Adrenal gland (tissue), 12 donors: Measurements from ENCODE around the gene GALNTL6. TPM values are rescaled to one million over a fixed set of nuclear protein-coding genes. Genes with fewer than 3 reads are reported as not detected.
A peak's percentile ranks its signal among the peaks of the same experiment; 100 is the strongest.

Experiments used
- DNase-seq, 7 donors: peaks; one replicate each; pipeline ENCODE4 v3.0.0-alpha.2; 2019 to 2020
- H3K27ac ChIP-seq, 5 donors: fragments of 200-600 bp; sonication (generic) in 4 of 5; 1 replicate in 3 of 5; 2 replicates in 2 of 5; pipeline versions ENCODE4 v1.5.1 to v1.8.0; 2016 to 2020; ENCODE audit warnings: mild to moderate bottlenecking in 1 of 5
- H3K27me3 ChIP-seq: fragments of 200-600 bp; 2 replicates; pipeline ENCODE4 v1.8.0; 2021
- H3K36me3 ChIP-seq, 2 donors: fragments of 200-600 bp; replicated peaks in 1 of 2; 1 replicate in 1 of 2; 2 replicates in 1 of 2; pipeline versions ENCODE4 v1.5.1 to v1.8.0; 2018 to 2022
- H3K4me1 ChIP-seq, 2 donors: fragments of 200-600 bp; replicated peaks in 1 of 2; 1 replicate in 1 of 2; 2 replicates in 1 of 2; pipeline versions ENCODE4 v1.5.1 to v1.8.0; 2018 to 2021
- H3K4me3 ChIP-seq, 4 donors: fragments of 200-600 bp; sonication (generic) in 3 of 4; one replicate each; pipeline ENCODE4 v1.5.1; 2016 to 2018
- H3K9me3 ChIP-seq, 3 donors: fragments of 200-600 bp; sonication (generic) in 1 of 3; replicated peaks in 1 of 3; 1 replicate in 2 of 3; 2 replicates in 1 of 3; pipeline versions ENCODE4 v1.5.1 to v1.8.0; 2016 to 2021
- POLR2A ChIP-seq, 2 donors: fragments of 450-650 bp; IDR thresholded peaks; one replicate each; pipeline ENCODE4 v1.6.1; 2017; ENCODE audit warnings: antibody characterized with exemption in 2 of 2, mild to moderate bottlenecking in 2 of 2, moderate library complexity in 1 of 2
- WGBS, 4 donors: extraction: QIAGEN DNeasy Blood & Tissue Kit in 2 of 4; methylation state at CpG; one replicate each; pipeline versions ENCODE4 v1.1.5 to v1.1.7; 2013 to 2017; 5-methylcytosine and 5-hydroxymethylcytosine counted together
- intact Hi-C, 2 donors: fragments of 100-400 bp; cut with DNase I; formaldehyde crosslinking; loops; one replicate each; pipeline versions ENCODE4 v1.14.1 to v1.15.0; 2022 to 2023
- polyA plus RNA-seq, 3 donors: library from polyadenylated mRNA; stranded (reverse); fragments of 200-250 nt in 2 of 3; fragments of 350-450 nt in 1 of 3; fragmentation: Illumina TruSeq in 1 of 3; extraction: RNeasy Lipid Tissue Mini Kit (QIAGEN cat#74804) in 1 of 3; gene quantifications; one replicate each; pipeline ENCODE4 v1.2.3, GENCODE V29; 2013 to 2014
- total RNA-seq, 9 donors: library from RNA; depleted of rRNA in 4 of 9; stranded (reverse); fragments of >200 nt in 4 of 9; fragments of 120-200 nt in 1 of 9; fragmentation: NEBNext Ultra II Directional in 1 of 9; extraction: Animal tissue kit (Norgen Biotek cat#: 25700) in 1 of 9; gene quantifications; one replicate each; pipeline versions ENCODE4 v1.1.0 to v1.2.4, GENCODE V29; 2013 to 2023
- TF ChIP-seq, protein P1 (sequence below), 6 experiments: fragments of 450-650 bp in 4 of 6; fragments of 200-600 bp in 2 of 6; sonication (generic) in 1 of 6; IDR thresholded peaks; 1 replicate in 5 of 6; 2 replicates in 1 of 6; pipeline versions ENCODE4 v1.5.1 to v1.8.0; 2016 to 2021; ENCODE audit warnings: antibody characterized with exemption in 6 of 6, mild to moderate bottlenecking in 2 of 6, moderate library complexity in 1 of 6
- donor health status: healthy with polysubstance abuse.
- donor health status: Bipolar disorder and iron deficiency.
- donor health status: DM: yes; HTN: yes; CAD: no.
- donor health status: DM: no; HTN: no; CAD: no.
- donor health status: DM: no; HTN: no; CAD: no.
- donor health status: DM: yes; HTN: yes; CAD: no.

The GALNTL6 gene
- total and polyA plus RNA-seq, 12 donors, result 0.10 to 0.96 (median 0.42) TPM; not detected in 1

DNA sequence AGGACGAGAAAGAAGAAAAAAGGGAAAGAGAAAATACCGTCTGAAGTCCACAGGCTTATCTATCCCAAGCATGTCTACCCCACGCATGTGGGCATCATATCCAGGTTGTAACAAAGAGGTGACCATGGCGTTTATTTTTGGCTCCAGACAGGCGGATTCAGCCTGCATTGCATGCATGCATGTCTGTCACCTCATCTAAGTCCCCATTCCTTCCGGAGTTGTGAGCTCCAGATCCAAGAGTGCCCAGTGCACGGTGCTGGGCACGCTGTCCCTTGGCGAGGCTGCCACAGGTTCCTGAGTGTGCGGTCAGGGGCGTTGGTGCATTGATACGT is 905 bp upstream of the GALNTL6 start:
- Histone ChIP-seq H3K4me1 (no peaks in the 10 kb centered on the region), H3K27me3 (peaks cover 28% of the 10 kb centered on the region), H3K36me3 (no peaks in the 10 kb centered on the region), H3K4me3 (peak overlapping the region in 1 of 4 donors; percentile 51), H3K27ac (no peak overlapping the region), H3K9me3 (no peaks in the 10 kb centered on the region)
- DNase-seq, result no peak
- TF ChIP-seq, protein P1, sequence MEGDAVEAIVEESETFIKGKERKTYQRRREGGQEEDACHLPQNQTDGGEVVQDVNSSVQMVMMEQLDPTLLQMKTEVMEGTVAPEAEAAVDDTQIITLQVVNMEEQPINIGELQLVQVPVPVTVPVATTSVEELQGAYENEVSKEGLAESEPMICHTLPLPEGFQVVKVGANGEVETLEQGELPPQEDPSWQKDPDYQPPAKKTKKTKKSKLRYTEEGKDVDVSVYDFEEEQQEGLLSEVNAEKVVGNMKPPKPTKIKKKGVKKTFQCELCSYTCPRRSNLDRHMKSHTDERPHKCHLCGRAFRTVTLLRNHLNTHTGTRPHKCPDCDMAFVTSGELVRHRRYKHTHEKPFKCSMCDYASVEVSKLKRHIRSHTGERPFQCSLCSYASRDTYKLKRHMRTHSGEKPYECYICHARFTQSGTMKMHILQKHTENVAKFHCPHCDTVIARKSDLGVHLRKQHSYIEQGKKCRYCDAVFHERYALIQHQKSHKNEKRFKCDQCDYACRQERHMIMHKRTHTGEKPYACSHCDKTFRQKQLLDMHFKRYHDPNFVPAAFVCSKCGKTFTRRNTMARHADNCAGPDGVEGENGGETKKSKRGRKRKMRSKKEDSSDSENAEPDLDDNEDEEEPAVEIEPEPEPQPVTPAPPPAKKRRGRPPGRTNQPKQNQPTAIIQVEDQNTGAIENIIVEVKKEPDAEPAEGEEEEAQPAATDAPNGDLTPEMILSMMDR (IDR thresholded peaks at IDR 0.05), result no peak
- TF ChIP-seq POLR2A (IDR thresholded peaks at IDR 0.05), result no peak
- intact Hi-C loops, result no loop called here
- 3 to 10% (median 6%) methylated on average over 7 to 12 of the region's 12 CpGs for WGBS, 4 donors

DNA sequence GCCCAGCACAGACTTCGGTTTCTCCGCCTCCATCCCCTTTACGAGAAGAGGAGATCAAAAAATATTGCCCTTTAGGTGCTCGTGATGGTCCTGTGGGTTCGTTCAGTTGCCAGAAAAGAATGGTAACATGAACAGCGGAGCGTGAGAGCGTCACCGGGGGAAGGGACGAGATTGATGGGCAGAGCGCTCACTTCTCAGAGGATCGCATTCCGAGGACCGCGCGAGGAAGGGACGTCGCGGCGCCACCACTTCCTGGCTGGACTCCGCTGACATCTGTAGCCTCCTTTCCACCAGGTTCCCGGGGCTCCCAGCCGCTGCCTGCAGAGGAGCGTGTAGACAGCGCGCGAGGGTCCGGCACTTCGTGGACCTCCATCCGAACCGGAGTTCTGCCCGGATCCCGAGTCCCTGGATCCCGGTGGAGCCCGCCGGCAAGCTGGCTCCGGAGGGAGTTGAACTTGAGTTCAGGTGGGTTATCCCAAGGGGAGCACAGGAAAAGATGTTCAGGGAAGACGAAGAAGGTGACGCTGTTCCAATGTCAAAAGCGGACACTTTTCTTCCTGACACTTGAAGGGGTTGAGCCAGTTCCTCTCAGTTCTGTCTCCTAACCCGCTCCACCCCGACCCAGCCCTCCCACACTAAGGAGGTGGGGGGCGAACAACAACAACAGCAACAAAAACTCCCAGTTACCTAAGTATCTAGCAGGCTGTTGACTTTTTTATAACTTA is 484 bp downstream of the GALNTL6 start:
- peaks cover 28% of the 10 kb centered on the region for H3K27me3 ChIP-seq
- H3K4me3 ChIP-seq, result peak overlapping the region in 2 of 4 donors; percentile 9 to 51
- H3K4me1 ChIP-seq, result no peaks in the 10 kb centered on the region
- H3K9me3 ChIP-seq, result no peaks in the 10 kb centered on the region
- intact Hi-C loops, result no loop called here
- H3K27ac ChIP-seq, result no peak overlapping the region
- TF ChIP-seq, protein P1 (IDR thresholded peaks at IDR 0.05), result no peak
- no peak for TF ChIP-seq POLR2A (IDR thresholded peaks at IDR 0.05)
- no peaks in the 10 kb centered on the region for H3K36me3 ChIP-seq
- DNase-seq, result no peak
- WGBS, 4 donors, result 2 to 4% (median 2%) methylated on average over 23 to 43 of the region's 43 CpGs

DNA sequence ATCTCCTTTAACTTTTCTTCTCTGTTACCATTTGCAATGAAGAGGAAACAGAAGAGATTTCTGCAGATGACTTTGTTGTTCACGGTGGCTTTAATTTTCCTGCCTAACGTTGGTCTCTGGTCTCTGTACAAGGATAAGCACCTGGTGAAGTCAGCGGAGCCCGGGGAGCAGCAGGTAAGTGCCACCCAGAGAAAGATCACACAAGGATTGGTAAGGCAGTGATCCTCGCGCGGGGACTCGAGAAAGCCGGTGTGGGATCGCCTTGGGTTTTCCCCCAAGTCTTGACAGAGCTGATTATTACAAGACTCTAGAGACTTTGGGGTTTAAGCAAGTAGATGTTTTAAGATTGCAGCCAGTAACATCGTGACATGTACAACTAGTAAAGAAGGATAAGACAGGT is 1.3 kb downstream of the GALNTL6 start:
- 41 to 61% (median 53%) methylated on average over 11 of the region's 11 CpGs for WGBS, 4 donors
- H3K27me3 ChIP-seq, result peaks cover 28% of the 10 kb centered on the region
- intact Hi-C loops, result no loop called here
- H3K9me3 ChIP-seq, result no peaks in the 10 kb centered on the region
- H3K27ac ChIP-seq, result no peak overlapping the region
- H3K36me3 ChIP-seq, result no peaks in the 10 kb centered on the region
- DNase-seq, result no peak
- no peak overlapping the region for H3K4me3 ChIP-seq
- H3K4me1 ChIP-seq, result no peaks in the 10 kb centered on the region
- TF ChIP-seq, protein P1 (IDR thresholded peaks at IDR 0.05), result no peak
- TF ChIP-seq POLR2A (IDR thresholded peaks at IDR 0.05), result no peak

DNA sequence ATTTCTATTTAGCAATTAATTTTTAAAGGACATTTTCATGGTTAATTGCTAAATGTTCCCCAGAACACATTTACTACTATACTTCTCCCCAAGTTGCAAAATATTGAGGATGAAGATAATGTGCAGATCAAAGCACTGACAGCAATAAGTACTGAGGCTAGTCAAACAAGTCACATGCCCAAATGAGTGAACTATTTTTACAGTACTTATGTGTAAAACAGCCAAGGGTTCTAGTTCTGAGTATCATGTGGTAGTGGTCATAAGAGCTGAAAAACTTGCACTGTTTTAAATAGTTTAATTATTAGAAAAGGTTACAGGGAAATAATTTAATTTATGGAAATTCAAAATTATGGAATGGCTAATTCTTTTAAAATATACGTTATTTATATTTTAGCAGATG is 3.8 kb downstream of the GALNTL6 start:
- Histone ChIP-seq H3K4me3 (no peak overlapping the region), H3K4me1 (no peaks in the 10 kb centered on the region), H3K27me3 (peaks cover 22% of the 10 kb centered on the region), H3K9me3 (no peaks in the 10 kb centered on the region), H3K27ac (no peak overlapping the region), H3K36me3 (no peaks in the 10 kb centered on the region)
- TF ChIP-seq, protein P1 (IDR thresholded peaks at IDR 0.05), result no peak
- TF ChIP-seq POLR2A (IDR thresholded peaks at IDR 0.05), result no peak
- intact Hi-C loops, result no loop called here
- no peak for DNase-seq
- WGBS, 4 donors, result 52 to 72% (median 63%) methylated on average over 1 of the region's 1 CpG
